MM.1S (cell line): ENCODE measurements around the gene ZNF547.

Experiments used
- DNase-seq: peaks from one replicate; pipeline ENCODE4 v3.0.0-alpha.2; 2015
- H2AFZ ChIP-seq: fragments of 300-600 bp; sonication (generic); 2 replicates; pipeline ENCODE4 v1.6.0; 2016; ENCODE audit warnings: antibody characterized with exemption, low read length
- H3F3A ChIP-seq: fragments of 300-600 bp; sonication (generic); 2 replicates; pipeline ENCODE4 v1.6.1; 2016; ENCODE audit warnings: mild to moderate bottlenecking, antibody characterized with exemption, low read length, moderate library complexity, mixed read lengths; ENCODE audit not compliant: insufficient read depth
- H3K27ac ChIP-seq: fragments of 300-600 bp; sonication (generic); 2 replicates; pipeline ENCODE4 v1.5.1; 2016; ENCODE audit warnings: mild to moderate bottlenecking, low read length
- H3K27me3 ChIP-seq: fragments of 300-600 bp; sonication (generic); replicated peaks from 2 replicates; pipeline ENCODE4 v1.6.0; 2016; ENCODE audit warnings: low read length; ENCODE audit not compliant: insufficient read depth
- H3K36me3 ChIP-seq: fragments of 300-600 bp; sonication (generic); replicated peaks from 2 replicates; pipeline ENCODE4 v1.6.1; 2016; ENCODE audit warnings: mild to moderate bottlenecking, low read length, mixed read lengths; ENCODE audit not compliant: insufficient read depth
- H3K4me1 ChIP-seq: fragments of 300-600 bp; sonication (generic); 2 replicates; pipeline ENCODE4 v1.6.1; 2016; ENCODE audit warnings: low read length, mixed read lengths
- H3K4me2 ChIP-seq: fragments of 300-600 bp; sonication (generic); 2 replicates; pipeline ENCODE4 v1.6.0; 2016; ENCODE audit warnings: low read depth, low read length
- H3K4me3 ChIP-seq: fragments of 300-600 bp; sonication (generic); 2 replicates; pipeline ENCODE4 v1.5.1; 2016; ENCODE audit warnings: low read length, mixed read lengths
- H3K79me2 ChIP-seq: fragments of 300-600 bp; sonication (generic); 2 replicates; pipeline ENCODE4 v1.6.1; 2016; ENCODE audit warnings: mixed run types, low read length, mixed read lengths
- H3K9ac ChIP-seq: fragments of 300-600 bp; sonication (generic); 2 replicates; pipeline ENCODE4 v1.6.1; 2016; ENCODE audit warnings: low read length, mixed read lengths
- H3K9me2 ChIP-seq: fragments of 300-600 bp; sonication (generic); replicated peaks from 2 replicates; pipeline ENCODE4 v1.6.1; 2016; ENCODE audit warnings: mild to moderate bottlenecking, low read length, mixed read lengths; ENCODE audit not compliant: insufficient read depth
- H3K9me3 ChIP-seq: fragments of 300-600 bp; sonication (generic); replicated peaks from 2 replicates; pipeline ENCODE4 v1.6.1; 2016; ENCODE audit warnings: mild to moderate bottlenecking, low read length, mixed read lengths; ENCODE audit not compliant: insufficient read depth
- H4K20me1 ChIP-seq: fragments of 300-600 bp; sonication (generic); 2 replicates; pipeline ENCODE4 v1.6.1; 2016; ENCODE audit warnings: mild to moderate bottlenecking, low read length, moderate library complexity, mixed read lengths; ENCODE audit not compliant: insufficient read depth
- CTCF ChIP-seq: fragments of 300-600 bp; sonication (generic); IDR thresholded peaks from 2 replicates; pipeline ENCODE4 v1.5.1; 2016; ENCODE audit warnings: antibody characterized with exemption, low read length, mixed read lengths
- EZH2 ChIP-seq: fragments of 300-600 bp; sonication (generic); optimal IDR thresholded peaks from 2 replicates; pipeline ENCODE3; 2017; ENCODE audit warnings: low read depth, mild to moderate bottlenecking, antibody characterized with exemption, low read length, mixed read lengths
- EZH2phosphoT487 ChIP-seq: fragments of 300-600 bp; sonication (generic); IDR thresholded peaks from 2 replicates; pipeline ENCODE4 v1.6.1; 2018; ENCODE audit warnings: antibody characterized with exemption, low read length

ZNF547 gene

DNA sequence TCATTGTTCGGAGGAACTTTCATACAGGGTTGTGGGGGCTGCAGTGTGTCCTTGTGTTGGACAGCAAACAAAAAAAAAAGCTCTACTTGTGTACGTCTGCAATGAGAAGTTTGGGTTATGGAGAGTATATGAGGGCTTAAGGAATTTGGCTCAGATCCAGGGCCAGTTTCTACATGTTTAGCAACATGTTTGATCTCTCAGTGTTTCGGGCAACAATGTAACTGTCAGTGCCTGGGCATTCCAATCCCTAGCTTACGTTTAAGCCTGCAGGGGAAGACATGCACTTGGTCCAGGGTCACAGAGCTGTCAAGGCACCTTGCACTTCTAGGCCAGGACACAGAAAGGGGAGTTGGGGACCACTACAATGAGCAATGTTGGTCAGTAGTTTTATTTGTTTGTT, 29.2 kb upstream of the ZNF547 start:
- no peak overlapping the region for H3K4me3 ChIP-seq
- no peaks in the 10 kb centered on the region for H3K9me3 ChIP-seq
- no peaks in the 10 kb centered on the region for H3K27me3 ChIP-seq
- H3K27ac ChIP-seq, result no peak overlapping the region
- no peaks in the 10 kb centered on the region for H4K20me1 ChIP-seq
- H3F3A ChIP-seq, result no peaks in the 10 kb centered on the region
- H3K9ac ChIP-seq, result no peak overlapping the region
- no peaks in the 10 kb centered on the region for H3K4me1 ChIP-seq
- TF ChIP-seq EZH2phosphoT487 (no peak), EZH2 (no peak), CTCF (no peak)
- H2AFZ ChIP-seq, result no peak overlapping the region
- H3K4me2 ChIP-seq, result no peak overlapping the region
- H3K9me2 ChIP-seq, result no peaks in the 10 kb centered on the region
- no peaks in the 10 kb centered on the region for H3K36me3 ChIP-seq
- no peaks in the 10 kb centered on the region for H3K79me2 ChIP-seq
- DNase-seq, result no peak

DNA sequence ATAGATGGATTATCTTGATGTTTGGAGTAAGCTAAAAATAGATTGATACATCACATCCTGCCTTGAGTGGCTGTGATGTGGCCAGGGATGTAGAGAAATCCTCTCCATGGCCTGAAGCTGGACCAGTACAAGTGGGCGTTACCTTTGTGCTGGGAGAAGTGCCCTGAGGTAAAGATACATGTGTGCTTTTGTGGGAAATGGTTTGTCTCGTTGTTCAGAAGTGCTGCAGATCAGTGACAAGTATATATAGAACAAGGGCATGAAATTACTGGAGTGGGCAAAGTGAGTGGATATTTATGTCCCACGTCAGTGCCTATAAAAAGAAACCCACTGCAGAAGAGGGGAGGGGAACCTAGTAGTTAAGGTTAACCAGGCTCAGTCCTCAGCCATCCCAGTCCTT, 24.5 kb upstream of the ZNF547 start:
- H3K4me1 ChIP-seq, result no peaks in the 10 kb centered on the region
- TF ChIP-seq EZH2, result no peak
- TF ChIP-seq CTCF, result no peak
- no peak for TF ChIP-seq EZH2phosphoT487
- no peak overlapping the region for H3K27ac ChIP-seq
- DNase-seq, result no peak
- H3K36me3 ChIP-seq, result no peaks in the 10 kb centered on the region
- H3K4me3 ChIP-seq, result no peak overlapping the region
- no peak overlapping the region for H3K4me2 ChIP-seq
- no peaks in the 10 kb centered on the region for H4K20me1 ChIP-seq
- H3K79me2 ChIP-seq, result no peaks in the 10 kb centered on the region
- H3K9ac ChIP-seq, result no peak overlapping the region
- H3K27me3 ChIP-seq, result no peaks in the 10 kb centered on the region
- no peaks in the 10 kb centered on the region for H3F3A ChIP-seq
- H3K9me2 ChIP-seq, result no peaks in the 10 kb centered on the region
- H3K9me3 ChIP-seq, result no peaks in the 10 kb centered on the region
- H2AFZ ChIP-seq, result no peak overlapping the region

DNA sequence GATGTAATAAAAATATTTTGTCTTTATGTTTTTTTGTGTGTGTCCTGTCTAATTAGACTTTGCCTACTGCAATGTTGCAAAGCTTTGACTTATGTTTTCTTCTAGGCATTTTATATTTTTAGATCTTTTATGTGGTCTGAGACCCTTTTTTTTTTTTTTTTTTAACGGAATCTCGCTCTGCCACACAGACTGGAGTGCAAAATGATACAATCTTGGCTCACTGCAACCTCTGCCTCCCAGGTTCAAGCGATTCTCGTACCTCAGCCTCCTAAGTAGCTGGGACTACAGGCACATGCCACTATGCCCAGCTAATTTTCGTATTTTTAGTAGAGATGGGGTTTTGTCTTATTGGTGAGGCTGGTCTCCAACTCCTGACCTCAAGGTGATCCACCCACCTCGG, 20.8 kb upstream of the ZNF547 start:
- no peaks in the 10 kb centered on the region for H3K4me1 ChIP-seq
- TF ChIP-seq CTCF (no peak), EZH2phosphoT487 (no peak), EZH2 (no peak)
- no peak overlapping the region for H3K27ac ChIP-seq
- H3K4me3 ChIP-seq, result no peak overlapping the region
- H3K79me2 ChIP-seq, result no peaks in the 10 kb centered on the region
- H3K9me3 ChIP-seq, result no peaks in the 10 kb centered on the region
- H3K9me2 ChIP-seq, result no peaks in the 10 kb centered on the region
- no peak for DNase-seq
- no peaks in the 10 kb centered on the region for H4K20me1 ChIP-seq
- no peak overlapping the region for H3K4me2 ChIP-seq
- no peaks in the 10 kb centered on the region for H3F3A ChIP-seq
- no peak overlapping the region for H2AFZ ChIP-seq
- H3K9ac ChIP-seq, result no peak overlapping the region
- H3K36me3 ChIP-seq, result no peaks in the 10 kb centered on the region
- no peaks in the 10 kb centered on the region for H3K27me3 ChIP-seq

GRCh38 chr19:57348136-57348535, 15.2 kb upstream of the ZNF547 start:
- no peak overlapping the region for H3K4me2 ChIP-seq
- TF ChIP-seq EZH2phosphoT487, result no peak
- TF ChIP-seq EZH2, result no peak
- no peak for TF ChIP-seq CTCF
- no peaks in the 10 kb centered on the region for H3K36me3 ChIP-seq
- no peak overlapping the region for H3K4me3 ChIP-seq
- no peaks in the 10 kb centered on the region for H3K27me3 ChIP-seq
- no peak overlapping the region for H2AFZ ChIP-seq
- no peaks in the 10 kb centered on the region for H4K20me1 ChIP-seq
- peaks cover 20% of the 10 kb centered on the region for H3K79me2 ChIP-seq
- no peaks in the 10 kb centered on the region for H3K9me2 ChIP-seq
- H3K9ac ChIP-seq, result no peak overlapping the region
- no peak overlapping the region for H3K27ac ChIP-seq
- no peaks in the 10 kb centered on the region for H3F3A ChIP-seq
- H3K4me1 ChIP-seq, result peaks cover 5% of the 10 kb centered on the region
- no peaks in the 10 kb centered on the region for H3K9me3 ChIP-seq
- no peak for DNase-seq
